Liver (tissue), 9 donors: Measurements from ENCODE around the gene PGAP1. TPM values are rescaled to one million over a fixed set of nuclear protein-coding genes. Genes with fewer than 3 reads are reported as not detected.

Experiments
- DNase-seq: peaks from one replicate; pipeline ENCODE4 v3.0.0-alpha.2; 2017; ENCODE audit warnings: low spot score
- H3K27ac ChIP-seq, 2 donors: one replicate each; pipeline ENCODE4 v1.7.0; 2013; ENCODE audit warnings: inconsistent platforms in 2 of 2, low read length in 2 of 2, control low read depth in 1 of 2, low read depth in 1 of 2, mild to moderate bottlenecking in 1 of 2
- H3K27me3 ChIP-seq, 4 donors: one replicate each; pipeline versions ENCODE4 v1.6.1 to v1.7.0; 2013; ENCODE audit warnings: low read length in 3 of 4, inconsistent platforms in 1 of 4, mild to moderate bottlenecking in 1 of 4, moderate library complexity in 1 of 4; ENCODE audit not compliant: control insufficient read depth in 4 of 4, insufficient read depth in 4 of 4
- H3K36me3 ChIP-seq, 4 donors: one replicate each; pipeline versions ENCODE4 v1.6.1 to v1.7.0; 2013; ENCODE audit warnings: low read length in 3 of 4, mild to moderate bottlenecking in 3 of 4, low read depth in 1 of 4, moderate library complexity in 1 of 4; ENCODE audit not compliant: control insufficient read depth in 4 of 4, insufficient read depth in 3 of 4
- H3K4me1 ChIP-seq, 4 donors: one replicate each; pipeline versions ENCODE4 v1.6.1 to v1.7.0; 2013; ENCODE audit warnings: low read length in 3 of 4, mild to moderate bottlenecking in 3 of 4, moderate library complexity in 1 of 4; ENCODE audit not compliant: control insufficient read depth in 4 of 4, insufficient read depth in 4 of 4
- H3K4me3 ChIP-seq, 3 donors: one replicate each; pipeline versions ENCODE4 v1.6.1 to v1.7.0; 2013; ENCODE audit warnings: low read length in 3 of 3, control low read depth in 1 of 3, low read depth in 1 of 3, mild to moderate bottlenecking in 1 of 3
- H3K9ac ChIP-seq, 2 donors: one replicate each; pipeline ENCODE4 v1.7.0; 2013; ENCODE audit warnings: low read length in 2 of 2, mild to moderate bottlenecking in 2 of 2, moderate library complexity in 2 of 2, control low read depth in 1 of 2, low read depth in 1 of 2
- H3K9me3 ChIP-seq, 4 donors: one replicate each; pipeline versions ENCODE4 v1.6.1 to v1.7.0; 2013; ENCODE audit warnings: low read length in 3 of 4; ENCODE audit not compliant: control insufficient read depth in 4 of 4
- ATF3 ChIP-seq: IDR thresholded peaks from 2 replicates; pipeline ENCODE4 v1.6.1; 2016; ENCODE audit warnings: antibody characterized with exemption
- CTCF ChIP-seq: fragments of 150-350 bp; IDR thresholded peaks from 2 replicates; pipeline ENCODE4 v1.5.1; 2017; ENCODE audit warnings: improper control_type of control experiment, low read depth, low read length; ENCODE audit not compliant: missing input control
- EGR1 ChIP-seq, 2 donors: IDR thresholded peaks; 2 replicates each; pipeline ENCODE4 v1.6.1; 2016 to 2018; ENCODE audit warnings: antibody characterized with exemption in 2 of 2, low read depth in 2 of 2
- FOXA1 ChIP-seq: IDR thresholded peaks from 2 replicates; pipeline ENCODE4 v1.6.1; 2016; ENCODE audit warnings: antibody characterized with exemption
- FOXA2 ChIP-seq: IDR thresholded peaks from 2 replicates; pipeline ENCODE4 v1.6.1; 2016; ENCODE audit warnings: antibody characterized with exemption
- GABPA ChIP-seq, 2 donors: IDR thresholded peaks in 1 of 2; conservative IDR thresholded peaks in 1 of 2; 2 replicates each; pipeline ENCODE4 v1.6.1; 2016; ENCODE audit warnings: antibody characterized with exemption in 2 of 2, mild to moderate bottlenecking in 1 of 2, moderate library complexity in 1 of 2
- HNF4A ChIP-seq, 2 donors: conservative IDR thresholded peaks; 2 replicates each; pipeline ENCODE4 v1.6.1; 2016; ENCODE audit warnings: antibody characterized with exemption in 2 of 2, mild to moderate bottlenecking in 2 of 2
- HNF4G ChIP-seq: IDR thresholded peaks from 2 replicates; pipeline ENCODE4 v1.6.1; 2016; ENCODE audit warnings: antibody characterized with exemption
- MAX ChIP-seq: IDR thresholded peaks from 2 replicates; pipeline ENCODE4 v1.6.1; 2016; ENCODE audit warnings: antibody characterized with exemption
- NR2F2 ChIP-seq: IDR thresholded peaks from 2 replicates; pipeline ENCODE4 v1.6.1; 2016; ENCODE audit warnings: antibody characterized with exemption
- RAD21 ChIP-seq, 2 donors: IDR thresholded peaks; 2 replicates each; pipeline ENCODE4 v1.6.1; 2016; ENCODE audit warnings: antibody characterized with exemption in 2 of 2, mild to moderate bottlenecking in 2 of 2
- REST ChIP-seq: IDR thresholded peaks from 2 replicates; pipeline ENCODE4 v1.6.1; 2016; ENCODE audit warnings: antibody characterized with exemption, mild to moderate bottlenecking
- RXRA ChIP-seq, 2 donors: IDR thresholded peaks; 2 replicates each; pipeline ENCODE4 v1.6.1; 2017 to 2018; ENCODE audit warnings: antibody characterized with exemption in 2 of 2, mild to moderate bottlenecking in 1 of 2
- SP1 ChIP-seq: IDR thresholded peaks from 2 replicates; pipeline ENCODE4 v1.6.1; 2018; ENCODE audit warnings: antibody characterized with exemption, mild to moderate bottlenecking
- YY1 ChIP-seq: IDR thresholded peaks from 2 replicates; pipeline ENCODE4 v1.6.1; 2016; ENCODE audit warnings: antibody characterized with exemption, mild to moderate bottlenecking
- WGBS: extraction: QIAGEN DNeasy Blood & Tissue Kit; methylation state at CpG from one replicate; pipeline ENCODE4 v1.1.7; 2013; 5-methylcytosine and 5-hydroxymethylcytosine counted together
- polyA plus RNA-seq, 2 donors: library from polyadenylated mRNA; stranded (reverse) in 1 of 2; unstranded in 1 of 2; fragments of 200-250 nt in 1 of 2; fragments of >200 nt in 1 of 2; fragmentation: Nextera tagmentation in 1 of 2; extraction: Ambion mirVana in 1 of 2; gene quantifications; one replicate each; pipeline versions ENCODE4 v1.2.1 to v1.2.3, GENCODE V29; 2013 to 2015
- total RNA-seq, 2 donors: library from RNA; depleted of rRNA; stranded (reverse); fragments of >200 nt; gene quantifications; one replicate each; pipeline ENCODE4 v1.2.3, GENCODE V29; 2014
- TF ChIP-seq, protein P1 (sequence below): IDR thresholded peaks from 2 replicates; pipeline ENCODE4 v1.6.1; 2016; ENCODE audit warnings: antibody characterized with exemption
- donor health status: healthy.
- donor health status: healthy.
- donor health status: healthy.
- donor health status: healthy.
- donor health status: healthy.

The PGAP1 gene
- total and polyA plus RNA-seq, 4 donors = 0.54 to 5.8 (median 2.3) TPM

DNA sequence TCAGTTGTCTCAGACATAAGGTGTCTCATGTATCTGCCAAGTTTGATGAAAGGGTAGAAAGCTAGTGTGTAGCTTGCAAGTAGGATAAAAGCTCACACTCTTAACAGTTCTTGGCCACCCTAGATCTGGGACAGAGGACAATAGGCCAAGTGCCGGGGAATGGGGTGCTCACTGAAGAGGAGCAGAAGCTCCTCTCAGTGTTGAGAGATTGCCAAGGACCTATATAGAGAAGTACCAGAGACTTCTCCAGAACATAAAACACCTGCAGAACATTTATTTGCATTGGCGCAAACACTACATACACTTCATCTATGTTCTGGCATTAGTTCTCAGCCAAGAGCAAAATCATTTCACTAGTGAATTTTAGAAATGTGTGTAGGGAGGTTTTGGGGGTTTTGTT, 124.1 kb downstream of the PGAP1 start:
- TF ChIP-seq REST (no peak), YY1 (no peak)
- Histone ChIP-seq H3K27ac (no peak overlapping the region), H3K4me1 (peaks cover 4 to 8% (median 6%) of the 10 kb centered on the region in 4 donors), H3K4me3 (no peak overlapping the region), H3K9me3 (no peaks in the 10 kb centered on the region), H3K36me3 (peaks cover 0 to 2% (median under 1%) of the 10 kb centered on the region in 4 donors), H3K9ac (no peak overlapping the region), H3K27me3 (no peaks in the 10 kb centered on the region)
- WGBS = 90% methylated on average over 2 of the region's 2 CpGs
- no peak for DNase-seq

- TF ChIP-seq SP1 (no peak), FOXA1 (no peak), GABPA (IDR thresholded peaks at IDR 0.05 in 1 of 2, conservative IDR thresholded peaks at IDR 0.05 in 1 of 2) (no peak), REST (no peak), MAX (no peak), YY1 (no peak), HNF4A (conservative IDR thresholded peaks at IDR 0.05) (no peak), NR2F2 (no peak), CTCF (no peak), EGR1 (IDR thresholded peaks at IDR 0.05; ENCODE audit: low read depth in 2 of 2) (no peak), FOXA2 (no peak), ATF3 (no peak), RXRA (IDR thresholded peaks at IDR 0.05) (no peak), RAD21 (IDR thresholded peaks at IDR 0.05) (no peak), HNF4G (no peak)
- TF ChIP-seq, protein P1, sequence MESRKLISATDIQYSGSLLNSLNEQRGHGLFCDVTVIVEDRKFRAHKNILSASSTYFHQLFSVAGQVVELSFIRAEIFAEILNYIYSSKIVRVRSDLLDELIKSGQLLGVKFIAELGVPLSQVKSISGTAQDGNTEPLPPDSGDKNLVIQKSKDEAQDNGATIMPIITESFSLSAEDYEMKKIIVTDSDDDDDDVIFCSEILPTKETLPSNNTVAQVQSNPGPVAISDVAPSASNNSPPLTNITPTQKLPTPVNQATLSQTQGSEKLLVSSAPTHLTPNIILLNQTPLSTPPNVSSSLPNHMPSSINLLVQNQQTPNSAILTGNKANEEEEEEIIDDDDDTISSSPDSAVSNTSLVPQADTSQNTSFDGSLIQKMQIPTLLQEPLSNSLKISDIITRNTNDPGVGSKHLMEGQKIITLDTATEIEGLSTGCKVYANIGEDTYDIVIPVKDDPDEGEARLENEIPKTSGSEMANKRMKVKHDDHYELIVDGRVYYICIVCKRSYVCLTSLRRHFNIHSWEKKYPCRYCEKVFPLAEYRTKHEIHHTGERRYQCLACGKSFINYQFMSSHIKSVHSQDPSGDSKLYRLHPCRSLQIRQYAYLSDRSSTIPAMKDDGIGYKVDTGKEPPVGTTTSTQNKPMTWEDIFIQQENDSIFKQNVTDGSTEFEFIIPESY = no peak
- Histone ChIP-seq H3K4me1 (peaks cover 4 to 8% (median 6%) of the 10 kb centered on the region in 4 donors), H3K36me3 (peaks cover 1 to 7% (median 6%) of the 10 kb centered on the region in 4 donors), H3K4me3 (no peak overlapping the region), H3K9me3 (no peaks in the 10 kb centered on the region), H3K9ac (no peak overlapping the region), H3K27ac (no peak overlapping the region), H3K27me3 (no peaks in the 10 kb centered on the region)
- 33% methylated on average over 2 of the region's 2 CpGs for WGBS
- DNase-seq = no peak
Measured at GRCh38 chr2:196801674-196802261, 124.7 kb downstream of the PGAP1 start.
